ENCODE measurements around the gene METTL25B.
A peak's percentile ranks its signal among the peaks of the same experiment; 100 is the strongest.

Gene METTL25B

DNA sequence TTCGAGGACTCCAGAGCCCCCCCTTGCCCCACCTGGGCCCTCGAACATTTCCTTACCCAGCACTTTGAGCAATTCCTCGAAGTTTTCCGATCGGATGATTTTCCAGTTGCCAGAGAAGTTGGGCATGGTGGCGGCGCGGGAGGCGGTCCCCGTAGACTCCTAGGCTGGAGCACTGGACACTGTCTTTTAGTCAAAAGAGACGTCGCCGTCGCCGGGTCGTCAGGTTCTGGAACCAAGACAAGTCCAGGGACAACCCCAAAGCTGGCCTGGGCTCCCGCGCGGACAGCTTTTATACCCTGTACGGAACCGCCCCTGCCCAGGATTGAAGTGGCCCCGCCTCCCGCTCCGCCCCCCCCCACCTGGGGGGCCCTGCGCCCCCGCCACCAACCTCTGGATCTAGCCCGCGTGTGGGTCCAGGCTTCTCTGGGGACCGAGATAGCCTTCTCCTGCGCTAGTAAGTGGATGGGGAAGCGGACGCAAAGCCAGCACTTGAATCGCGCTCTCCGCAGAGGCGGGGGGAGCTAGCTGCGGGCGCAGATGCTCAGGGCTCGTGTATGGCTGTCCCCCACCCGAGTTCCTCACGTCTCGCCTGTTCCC lies 22.9 kb upstream of the METTL25B start, which contains the start of gene CRABP2:
Gene CRABP2, minus strand, starts transcription at position 263 of the 597 bp plus-strand sequence. Its CDS starts 137 bp downstream, at position 126.
- H4K20me1 ChIP-seq (ENCODE audit: low read depth, low read length) = no peaks in the 10 kb centered on the region
- no peak within 1 kb of the TSS for H2AFZ ChIP-seq (ENCODE audit: low read depth, low read length, severe bottlenecking)
- H3K27me3 ChIP-seq (ENCODE audit: low read length) = no peaks in the 10 kb centered on the region
- H3K79me2 ChIP-seq (ENCODE audit: insufficient read depth, low read length) = no peaks in the 10 kb centered on the region
- H3K4me3 ChIP-seq (ENCODE audit: insufficient read depth, low read length, poor library complexity, severe bottlenecking) = no peak within 1 kb of the TSS
- no peaks in the 10 kb centered on the region for H3K9me2 ChIP-seq (replicated peaks; ENCODE audit: insufficient read depth, low read length)
- no peaks in the 10 kb centered on the region for H3K36me3 ChIP-seq (ENCODE audit: low read length)
- no peak for TF ChIP-seq EZH2phosphoT487 (conservative IDR thresholded peaks at IDR 0.05; ENCODE audit: low read length)
- peak within 1 kb of the TSS; percentile 51 for H3K4me2 ChIP-seq (ENCODE audit: low read depth, low read length, poor library complexity, severe bottlenecking)
- H3F3A ChIP-seq (ENCODE audit: insufficient read depth) = no peaks in the 10 kb centered on the region
- H3K27ac ChIP-seq (ENCODE audit: low read depth, low read length) = no peak within 1 kb of the TSS
- no peak within 1 kb of the TSS for H3K9ac ChIP-seq (ENCODE audit: low read length)
- H3K9me3 ChIP-seq (ENCODE audit: insufficient read depth, low read length) = no peaks in the 10 kb centered on the region

DNA sequence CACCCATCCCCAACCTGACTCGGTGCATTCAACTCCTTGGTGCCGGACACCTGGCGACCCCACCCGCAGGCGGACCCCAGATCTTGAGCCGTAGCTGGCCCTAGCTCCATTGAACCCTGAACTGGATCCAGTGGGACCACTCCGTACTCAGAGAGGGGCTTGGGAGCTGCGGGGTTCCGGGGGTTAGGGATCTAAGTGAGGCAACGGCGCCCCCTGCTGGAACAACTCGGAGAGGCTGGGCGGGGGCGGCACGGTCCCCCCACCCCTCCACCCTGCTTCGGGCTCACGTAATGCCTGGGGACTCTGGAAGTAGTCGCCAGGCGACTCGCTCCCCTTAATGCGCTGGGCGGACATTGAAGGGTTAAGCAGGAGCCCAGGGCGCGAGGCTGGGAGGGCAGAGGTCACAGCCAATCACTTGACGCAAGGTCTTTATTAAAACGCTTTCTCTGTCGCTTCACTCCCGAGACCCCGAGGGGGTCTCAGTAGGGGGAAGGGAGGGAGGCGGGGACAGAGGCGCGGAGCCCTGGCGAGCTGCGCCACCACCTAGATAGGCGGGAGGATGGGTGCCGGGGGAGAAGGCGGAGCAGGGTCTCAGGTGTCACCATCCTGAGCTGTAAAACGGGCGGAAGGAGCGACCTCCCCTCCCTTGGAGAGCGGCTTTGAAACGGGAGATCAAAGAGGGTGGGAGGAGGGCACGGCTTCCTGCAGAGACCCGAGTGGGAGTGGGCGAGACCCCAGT lies 22.2 kb upstream of the METTL25B start:
- Histone ChIP-seq H3F3A (ENCODE audit: insufficient read depth) (no peaks in the 10 kb centered on the region), H4K20me1 (ENCODE audit: low read depth, low read length) (no peaks in the 10 kb centered on the region), H3K27me3 (ENCODE audit: low read length) (no peaks in the 10 kb centered on the region), H3K9me2 (replicated peaks; ENCODE audit: insufficient read depth, low read length) (no peaks in the 10 kb centered on the region), H3K9me3 (ENCODE audit: insufficient read depth, low read length) (no peaks in the 10 kb centered on the region), H3K4me3 (ENCODE audit: insufficient read depth, low read length, poor library complexity, severe bottlenecking) (no peak overlapping the region), H3K36me3 (ENCODE audit: low read length) (no peaks in the 10 kb centered on the region), H2AFZ (ENCODE audit: low read depth, low read length, severe bottlenecking) (no peak overlapping the region), H3K27ac (ENCODE audit: low read depth, low read length) (no peak overlapping the region), H3K79me2 (ENCODE audit: insufficient read depth, low read length) (no peaks in the 10 kb centered on the region), H3K9ac (ENCODE audit: low read length) (no peak overlapping the region), H3K4me2 (ENCODE audit: low read depth, low read length, poor library complexity, severe bottlenecking) (peak overlapping the region; percentile 51)
- TF ChIP-seq, protein P1, sequence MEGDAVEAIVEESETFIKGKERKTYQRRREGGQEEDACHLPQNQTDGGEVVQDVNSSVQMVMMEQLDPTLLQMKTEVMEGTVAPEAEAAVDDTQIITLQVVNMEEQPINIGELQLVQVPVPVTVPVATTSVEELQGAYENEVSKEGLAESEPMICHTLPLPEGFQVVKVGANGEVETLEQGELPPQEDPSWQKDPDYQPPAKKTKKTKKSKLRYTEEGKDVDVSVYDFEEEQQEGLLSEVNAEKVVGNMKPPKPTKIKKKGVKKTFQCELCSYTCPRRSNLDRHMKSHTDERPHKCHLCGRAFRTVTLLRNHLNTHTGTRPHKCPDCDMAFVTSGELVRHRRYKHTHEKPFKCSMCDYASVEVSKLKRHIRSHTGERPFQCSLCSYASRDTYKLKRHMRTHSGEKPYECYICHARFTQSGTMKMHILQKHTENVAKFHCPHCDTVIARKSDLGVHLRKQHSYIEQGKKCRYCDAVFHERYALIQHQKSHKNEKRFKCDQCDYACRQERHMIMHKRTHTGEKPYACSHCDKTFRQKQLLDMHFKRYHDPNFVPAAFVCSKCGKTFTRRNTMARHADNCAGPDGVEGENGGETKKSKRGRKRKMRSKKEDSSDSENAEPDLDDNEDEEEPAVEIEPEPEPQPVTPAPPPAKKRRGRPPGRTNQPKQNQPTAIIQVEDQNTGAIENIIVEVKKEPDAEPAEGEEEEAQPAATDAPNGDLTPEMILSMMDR (IDR thresholded peaks at IDR 0.05; ENCODE audit: insufficient read depth, low read length, poor library complexity, severe bottlenecking) = peak; percentile 89
- 0 out of 2 replicates have a peak, but pooled peaks have one; percentile 87 for TF ChIP-seq EZH2phosphoT487 (conservative IDR thresholded peaks at IDR 0.05; ENCODE audit: low read length)

DNA sequence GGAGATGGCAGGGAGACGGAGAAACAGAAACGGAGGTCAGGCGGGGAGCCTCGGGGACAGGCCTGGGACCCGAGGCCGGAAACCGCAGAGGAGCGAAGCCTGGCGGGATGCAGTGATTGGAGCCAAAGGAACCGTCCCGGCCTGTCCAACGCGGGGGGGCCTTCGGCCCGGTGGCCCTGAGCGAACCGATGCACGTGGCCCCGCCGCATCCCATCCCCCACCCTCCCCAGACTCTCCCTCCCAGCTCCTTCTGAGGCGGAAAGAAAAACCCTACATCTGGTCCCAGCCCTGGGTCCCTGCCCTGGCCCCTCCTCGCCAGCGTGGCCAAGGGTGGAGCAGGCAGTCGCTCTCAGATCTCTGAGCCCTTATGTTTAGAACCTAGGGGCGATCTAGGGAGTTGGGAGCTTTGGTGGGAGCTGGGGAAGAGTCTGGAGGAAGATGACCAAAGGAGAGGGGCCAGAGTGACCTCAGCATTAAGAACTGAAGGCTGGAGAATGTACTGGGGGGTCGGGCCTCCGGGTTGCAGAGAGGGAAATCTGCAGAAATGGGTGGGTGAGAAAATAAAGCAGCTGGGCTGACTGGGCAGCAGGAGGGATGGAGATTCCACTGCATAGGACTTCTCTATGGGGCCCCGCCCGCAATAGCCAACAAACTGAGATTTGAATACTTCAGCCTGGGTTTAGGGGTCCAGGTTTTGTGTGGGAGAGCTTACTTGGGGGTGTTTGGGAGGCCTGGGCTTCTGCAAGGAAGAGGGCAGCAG lies 21.4 kb upstream of the METTL25B start:
- H3K9me2 ChIP-seq (replicated peaks; ENCODE audit: insufficient read depth, low read length) = no peaks in the 10 kb centered on the region
- H2AFZ ChIP-seq (ENCODE audit: low read depth, low read length, severe bottlenecking) = no peak overlapping the region
- no peak overlapping the region for H3K4me3 ChIP-seq (ENCODE audit: insufficient read depth, low read length, poor library complexity, severe bottlenecking)
- H3K79me2 ChIP-seq (ENCODE audit: insufficient read depth, low read length) = no peaks in the 10 kb centered on the region
- no peak overlapping the region for H3K27ac ChIP-seq (ENCODE audit: low read depth, low read length)
- H3K9ac ChIP-seq (ENCODE audit: low read length) = no peak overlapping the region
- H3K27me3 ChIP-seq (ENCODE audit: low read length) = no peaks in the 10 kb centered on the region
- H3F3A ChIP-seq (ENCODE audit: insufficient read depth) = no peaks in the 10 kb centered on the region
- TF ChIP-seq, protein P1 (IDR thresholded peaks at IDR 0.05; ENCODE audit: insufficient read depth, low read length, poor library complexity, severe bottlenecking) = no peak
- no peak for TF ChIP-seq EZH2phosphoT487 (conservative IDR thresholded peaks at IDR 0.05; ENCODE audit: low read length)
- no peaks in the 10 kb centered on the region for H3K9me3 ChIP-seq (ENCODE audit: insufficient read depth, low read length)
- peak overlapping the region; percentile 51 for H3K4me2 ChIP-seq (ENCODE audit: low read depth, low read length, poor library complexity, severe bottlenecking)
- no peaks in the 10 kb centered on the region for H3K36me3 ChIP-seq (ENCODE audit: low read length)
- H4K20me1 ChIP-seq (ENCODE audit: low read depth, low read length) = no peaks in the 10 kb centered on the region

All from SU-DHL-6 (cell line).